H1 (cell line): ENCODE results near the gene POTEH. TPM values are rescaled to one million over a fixed set of nuclear protein-coding genes. Genes with fewer than 3 reads are reported as not detected.
"Not testable (repeated sequence)": the region's sequence is repeated elsewhere in the genome, so short reads cannot be mapped to it uniquely, and the experiment has no call there.

Experiments
- CTCF ChIA-PET: fragments of 300-600 bp; sonication (Branson Sonifier 250); formaldehyde crosslinking; loops from one replicate; lab custom pipeline; 2021; ENCODE audit not compliant: partially characterized antibody; lab: Charles Lee
- POLR2A ChIA-PET: fragments of 300-600 bp; sonication (Branson Sonifier 250); formaldehyde crosslinking; loops from one replicate; lab custom pipeline; 2021; ENCODE audit warnings: inconsistent platforms; ENCODE audit not compliant: partially characterized antibody; lab: Charles Lee
- DNase-seq, 2 experiments: peaks; one replicate each; pipeline versions ENCODE4 v3.0.0 to v3.0.0-alpha.2; 2010 to 2022; ENCODE audit warnings: low spot score in 2 of 2, low read depth in 1 of 2, mixed read lengths in 1 of 2
- FAIRE-seq: peaks from 2 replicates; lab custom pipeline; 2011; peaks lifted over from hg19 to GRCh38; lab: Jason Lieb, UNC
- H2AFZ ChIP-seq: 2 replicates; pipeline ENCODE4 v1.8.1; 2012; ENCODE audit warnings: low read length, inconsistent platforms
- H2AK5ac ChIP-seq: 2 replicates; pipeline ENCODE4 v1.6.1; 2013; ENCODE audit warnings: low read depth, low read length
- H2BK120ac ChIP-seq: replicated peaks from 2 replicates; pipeline ENCODE3; 2013; ENCODE audit warnings: low read depth, low read length, inconsistent platforms
- H2BK12ac ChIP-seq: 2 replicates; pipeline ENCODE4 v1.6.1; 2013; ENCODE audit warnings: low read depth, low read length
- H2BK15ac ChIP-seq: 2 replicates; pipeline ENCODE4 v1.6.1; 2013; ENCODE audit warnings: low read length
- H2BK20ac ChIP-seq: 2 replicates; pipeline ENCODE4 v1.6.1; 2013; ENCODE audit warnings: low read length
- H2BK5ac ChIP-seq: 2 replicates; pipeline ENCODE4 v1.6.1; 2013; ENCODE audit warnings: low read depth, low read length
- H3K14ac ChIP-seq: 2 replicates; pipeline ENCODE4 v1.6.1; 2013; ENCODE audit warnings: inconsistent platforms; ENCODE audit not compliant: insufficient read length
- H3K18ac ChIP-seq: 2 replicates; pipeline ENCODE4 v1.6.1; 2013; ENCODE audit warnings: low read length; ENCODE audit errors: extremely low read depth
- H3K23ac ChIP-seq: 2 replicates; pipeline ENCODE4 v1.6.1; 2013; ENCODE audit warnings: inconsistent platforms; ENCODE audit not compliant: insufficient read length
- H3K23me2 ChIP-seq: 2 replicates; pipeline ENCODE4 v1.6.1; 2013; ENCODE audit warnings: low read depth, low read length
- H3K27ac ChIP-seq: 2 replicates; pipeline ENCODE4 v1.6.1; 2011; ENCODE audit warnings: low read depth, low read length, inconsistent platforms
- H3K27me3 ChIP-seq, 4 experiments: replicated peaks in 1 of 4; 1 replicate in 1 of 4; 2 replicates in 3 of 4; pipeline versions ENCODE4 v1.6.1 to v1.8.1; 2011 to 2013; ENCODE audit warnings: low read length in 3 of 4, mild to moderate bottlenecking in 3 of 4, inconsistent platforms in 2 of 4, mixed read lengths in 2 of 4, moderate library complexity in 1 of 4; ENCODE audit not compliant: control insufficient read depth in 3 of 4, insufficient read depth in 3 of 4; ENCODE audit errors: extremely low read depth in 1 of 4
- H3K36me3 ChIP-seq, 4 experiments: 2 replicates each; pipeline versions ENCODE4 v1.6.1 to v1.8.1; 2011 to 2013; ENCODE audit warnings: mild to moderate bottlenecking in 4 of 4, low read length in 3 of 4, moderate library complexity in 2 of 4, control low read depth in 1 of 4, inconsistent platforms in 1 of 4; ENCODE audit not compliant: insufficient read depth in 4 of 4, control insufficient read depth in 2 of 4
- H3K4ac ChIP-seq: replicated peaks from 2 replicates; pipeline ENCODE3; 2013; ENCODE audit warnings: low read length, low read depth, mixed read lengths, inconsistent platforms; ENCODE audit not compliant: insufficient read length
- H3K4me1 ChIP-seq, 4 experiments: replicated peaks in 1 of 4; 1 replicate in 1 of 4; 2 replicates in 3 of 4; pipeline versions ENCODE4 v1.6.1 to v1.8.1; 2011 to 2013; ENCODE audit warnings: low read length in 3 of 4, inconsistent platforms in 2 of 4, mixed read lengths in 1 of 4; ENCODE audit not compliant: insufficient read depth in 4 of 4, control insufficient read depth in 3 of 4
- H3K4me2 ChIP-seq, 2 experiments: 2 replicates each; pipeline versions ENCODE4 v1.6.1 to v1.8.1; 2011 to 2013; ENCODE audit warnings: low read depth in 2 of 2, low read length in 2 of 2, control low read depth in 1 of 2, inconsistent platforms in 1 of 2, mild to moderate bottlenecking in 1 of 2; ENCODE audit not compliant: insufficient read depth in 1 of 2
- H3K4me3 ChIP-seq, 4 experiments: fragments of 200-600, 300-600 bp in 1 of 4; sonication (generic), shearing (Covaris generic), sonication (Bioruptor Twin) in 1 of 4; 2 replicates each; pipeline versions ENCODE4 v1.5.1 to v1.8.1; 2011 to 2016; ENCODE audit warnings: low read length in 4 of 4, low read depth in 3 of 4, control low read depth in 2 of 4, inconsistent platforms in 2 of 4, mild to moderate bottlenecking in 2 of 4, mixed read lengths in 1 of 4, moderate library complexity in 1 of 4; ENCODE audit not compliant: insufficient read depth in 2 of 4; ENCODE audit errors: extremely low read depth in 1 of 4
- H3K56ac ChIP-seq: replicated peaks from 2 replicates; pipeline ENCODE3; 2013; ENCODE audit warnings: low read depth, mild to moderate bottlenecking, mixed read lengths, low read length, inconsistent platforms; ENCODE audit not compliant: insufficient read length
- H3K79me1 ChIP-seq: 2 replicates; pipeline ENCODE4 v1.6.1; 2013; ENCODE audit warnings: low read depth, low read length, control low read depth
- H3K79me2 ChIP-seq, 2 experiments: 2 replicates each; pipeline versions ENCODE4 v1.6.1 to v1.8.1; 2012 to 2013; ENCODE audit warnings: low read length in 2 of 2, mild to moderate bottlenecking in 2 of 2, inconsistent platforms in 1 of 2; ENCODE audit not compliant: insufficient read depth in 2 of 2, control insufficient read depth in 1 of 2
- H3K9ac ChIP-seq, 4 experiments: replicated peaks in 1 of 4; 1 replicate in 1 of 4; 2 replicates in 3 of 4; pipeline versions ENCODE4 v1.6.1 to v1.8.1; 2011 to 2013; ENCODE audit warnings: low read depth in 3 of 4, low read length in 3 of 4, control low read depth in 2 of 4, mild to moderate bottlenecking in 2 of 4, moderate library complexity in 2 of 4, inconsistent platforms in 1 of 4; ENCODE audit errors: extremely low read depth in 1 of 4
- H3K9me3 ChIP-seq, 2 experiments: 2 replicates each; pipeline versions ENCODE4 v1.6.1 to v1.8.1; 2012 to 2013; ENCODE audit warnings: mild to moderate bottlenecking in 2 of 2, moderate library complexity in 2 of 2, control low read depth in 1 of 2, inconsistent platforms in 1 of 2, low read depth in 1 of 2, low read length in 1 of 2, mixed read lengths in 1 of 2; ENCODE audit not compliant: insufficient read depth in 2 of 2
- H4K20me1 ChIP-seq, 2 experiments: replicated peaks in 1 of 2; 2 replicates each; pipeline versions ENCODE3 to v1.8.1; 2011 to 2013; ENCODE audit warnings: inconsistent platforms in 2 of 2, low read length in 2 of 2, mild to moderate bottlenecking in 1 of 2; ENCODE audit not compliant: insufficient read depth in 2 of 2, control insufficient read depth in 1 of 2
- H4K5ac ChIP-seq: 2 replicates; pipeline ENCODE4 v1.6.1; 2013; ENCODE audit warnings: low read length, low read depth, mixed read lengths, inconsistent platforms; ENCODE audit not compliant: insufficient read length
- H4K8ac ChIP-seq: 2 replicates; pipeline ENCODE4 v1.8.0; 2013; ENCODE audit warnings: mild to moderate bottlenecking, moderate library complexity, low read length, inconsistent platforms; ENCODE audit not compliant: insufficient read depth; ENCODE audit errors: extremely low read depth
- H4K91ac ChIP-seq: replicated peaks from 2 replicates; pipeline ENCODE3; 2013; ENCODE audit warnings: low read length, mixed read lengths, inconsistent platforms; ENCODE audit not compliant: insufficient read length
- WGBS, 2 experiments: shearing (Covaris generic) in 1 of 2; methylation state at CpG; one replicate each; pipeline versions ENCODE4 v1.1.6 to v1.1.7; 2013 to 2015; ENCODE audit warnings: low lambda C conversion rate in 2 of 2, mixed read lengths in 2 of 2, inconsistent platforms in 1 of 2, low coverage in 1 of 2, missing lambda C conversion rate in 1 of 2; ENCODE audit not compliant: insufficient replicate concordance in 2 of 2, insufficient coverage in 1 of 2, insufficient read length in 1 of 2; ENCODE audit errors: extremely low coverage in 1 of 2, missing lambda C conversion rate in 1 of 2; 5-methylcytosine and 5-hydroxymethylcytosine counted together
- polyA plus RNA-seq, 7 experiments: library from polyadenylated mRNA; depleted of rRNA in 3 of 7; stranded (reverse) in 5 of 7; unstranded in 2 of 7; fragments of >200 nt in 5 of 7; fragments of 200-250 nt in 2 of 7; gene quantifications; 1 replicate in 5 of 7; 2 replicates in 1 of 7; 4 replicates in 1 of 7; pipeline versions ENCODE4 v1.2.1 to v1.2.3, GENCODE V29; 2011 to 2013; ENCODE audit warnings: missing spikeins in 2 of 7, mixed read lengths in 2 of 7
- total RNA-seq: library from RNA; stranded (reverse); fragmentation: NEBNext Ultra II Directional; extraction: Animal tissue kit (Norgen Biotek cat#: 25700); gene quantifications from 2 replicates; pipeline ENCODE4 v1.2.1, GENCODE V29; 2021

Gene POTEH
- total and polyA plus RNA-seq, 2 of the 8 experiments (the other 6 are each of a cell fraction or from before 2014, with no cell fraction given), result not detected

GRCh38 chr22:15749181-15749970, 59.5 kb downstream of the POTEH start:
- H3K4me2 ChIP-seq, H2AK5ac ChIP-seq, H3K36me3 ChIP-seq, H2BK15ac ChIP-seq, H3K27me3 ChIP-seq, H3K27ac ChIP-seq, H3K18ac ChIP-seq, H3K56ac ChIP-seq, H3K14ac ChIP-seq, H4K8ac ChIP-seq, H3K4me1 ChIP-seq, H2BK12ac ChIP-seq, CTCF ChIA-PET, H2BK20ac ChIP-seq, H3K23ac ChIP-seq, H3K9me3 ChIP-seq, H3K4ac ChIP-seq, H3K9ac ChIP-seq, H4K20me1 ChIP-seq, H3K79me2 ChIP-seq, H4K91ac ChIP-seq, H3K79me1 ChIP-seq, H3K4me3 ChIP-seq, POLR2A ChIA-PET, H2BK120ac ChIP-seq, H2AFZ ChIP-seq, H3K23me2 ChIP-seq, DNase-seq, FAIRE-seq, H4K5ac ChIP-seq, H2BK5ac ChIP-seq: not testable (repeated sequence)
- 96% methylated on average over 15 of the region's 41 CpGs; no CpG with 5 or more reads in 1 of the 2 experiments for WGBS, 2 experiments
